ENCODE data around the gene NDUFS1.

- TF ChIP-seq CTCF (IDR thresholded peaks at IDR 0.05) = peak in 2 of 6 experiments; percentile 9 to 10
- TF ChIP-seq POLR2A (IDR thresholded peaks at IDR 0.05) = no peak
Measured at GRCh38 chr2:206158563-206159345, 490 bp downstream of the NDUFS1 start.
